NCI-H2227 treated with DMSO at 0.1 percent for 48 hours (cell line): ENCODE results near the gene SPINK5.
A peak's percentile ranks its signal among the peaks of the same experiment; 100 is the strongest.

Experiments used
- DNase-seq: peaks from one replicate; lab custom pipeline; 2025; lab: John Stamatoyannopoulos, UW

The SPINK5 gene

DNA sequence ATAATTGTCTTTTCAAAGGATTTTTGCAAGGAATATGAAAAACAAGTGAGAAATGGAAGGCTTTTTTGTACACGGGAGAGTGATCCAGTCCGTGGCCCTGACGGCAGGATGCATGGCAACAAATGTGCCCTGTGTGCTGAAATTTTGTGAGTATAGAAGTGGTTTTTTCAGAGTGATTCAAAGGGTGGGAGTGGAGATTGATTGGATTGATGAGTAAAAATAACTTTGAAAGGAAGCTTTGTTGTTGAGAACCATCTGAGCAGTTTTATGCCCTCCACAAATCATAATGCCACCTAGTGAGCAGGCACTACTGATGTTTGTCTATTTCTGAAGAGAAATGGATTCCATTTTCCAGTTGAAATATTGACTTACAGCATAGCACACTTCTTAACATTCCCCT lies 30.6 kb downstream of the SPINK5 start:
- DNase-seq = no peak

DNA sequence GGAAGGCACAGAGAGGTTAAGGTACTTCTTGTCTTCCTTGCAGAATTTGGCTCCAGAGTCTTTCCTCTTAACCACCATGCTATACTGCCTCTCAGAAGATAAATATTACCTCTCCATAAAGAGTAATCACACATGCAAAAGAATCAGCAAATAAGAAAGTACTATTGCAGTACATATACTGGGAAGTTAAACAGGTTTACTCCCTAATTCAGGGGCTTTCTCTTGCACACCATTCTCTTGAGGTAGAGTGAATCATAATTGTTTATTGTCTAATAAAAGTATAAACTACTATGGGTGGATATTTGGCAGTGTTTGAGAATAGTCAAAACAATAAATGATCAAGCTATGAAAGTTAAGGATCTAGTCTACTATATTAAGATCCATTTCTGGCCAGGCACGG lies 40.4 kb downstream of the SPINK5 start:
- DNase-seq = no peak

GRCh38 chr5:148107608-148108007 lies 43.8 kb downstream of the SPINK5 start:
- DNase-seq = no peak

DNA sequence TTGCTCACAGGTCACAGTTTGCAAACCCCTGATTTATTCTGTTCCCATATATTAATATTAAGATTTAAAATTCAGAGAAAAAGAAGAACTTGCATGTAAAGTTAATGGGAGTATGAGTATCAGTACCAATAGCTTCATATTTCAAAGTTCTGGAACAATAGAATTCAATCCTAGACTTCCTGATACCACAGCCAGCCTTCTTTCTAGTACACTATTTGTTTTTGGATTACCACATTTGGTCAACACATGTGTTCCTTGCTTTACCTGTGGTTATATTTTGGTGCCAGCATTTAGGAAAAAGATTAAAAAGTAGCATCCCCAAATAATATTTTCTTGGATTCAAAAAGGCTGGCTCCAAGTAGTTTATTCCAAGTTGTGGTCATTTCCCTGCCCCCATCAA lies 49.5 kb downstream of the SPINK5 start:
- DNase-seq = no peak

DNA sequence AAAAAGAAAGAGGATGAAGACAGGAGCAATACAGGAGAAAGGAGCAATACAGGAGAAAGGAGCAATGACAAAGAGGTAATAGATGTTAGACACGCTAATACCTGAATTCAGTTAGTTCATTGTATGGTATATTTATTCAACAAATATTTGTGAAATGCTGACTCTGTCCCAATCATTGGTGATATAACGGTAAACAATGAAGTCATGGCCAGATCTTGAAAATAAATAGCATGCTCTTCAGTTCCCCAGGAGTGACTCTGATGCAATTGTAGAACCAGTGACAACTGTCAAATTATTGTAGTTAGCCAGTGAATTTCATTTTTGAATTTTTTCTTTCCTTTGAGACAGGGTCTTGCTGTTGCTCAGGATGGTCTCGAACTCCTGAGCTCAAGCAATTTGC lies 56.5 kb downstream of the SPINK5 start:
- DNase-seq = no peak

GRCh38 chr5:148125641-148126040 lies 61.9 kb downstream of the SPINK5 start:
- DNase-seq = no peak

DNA sequence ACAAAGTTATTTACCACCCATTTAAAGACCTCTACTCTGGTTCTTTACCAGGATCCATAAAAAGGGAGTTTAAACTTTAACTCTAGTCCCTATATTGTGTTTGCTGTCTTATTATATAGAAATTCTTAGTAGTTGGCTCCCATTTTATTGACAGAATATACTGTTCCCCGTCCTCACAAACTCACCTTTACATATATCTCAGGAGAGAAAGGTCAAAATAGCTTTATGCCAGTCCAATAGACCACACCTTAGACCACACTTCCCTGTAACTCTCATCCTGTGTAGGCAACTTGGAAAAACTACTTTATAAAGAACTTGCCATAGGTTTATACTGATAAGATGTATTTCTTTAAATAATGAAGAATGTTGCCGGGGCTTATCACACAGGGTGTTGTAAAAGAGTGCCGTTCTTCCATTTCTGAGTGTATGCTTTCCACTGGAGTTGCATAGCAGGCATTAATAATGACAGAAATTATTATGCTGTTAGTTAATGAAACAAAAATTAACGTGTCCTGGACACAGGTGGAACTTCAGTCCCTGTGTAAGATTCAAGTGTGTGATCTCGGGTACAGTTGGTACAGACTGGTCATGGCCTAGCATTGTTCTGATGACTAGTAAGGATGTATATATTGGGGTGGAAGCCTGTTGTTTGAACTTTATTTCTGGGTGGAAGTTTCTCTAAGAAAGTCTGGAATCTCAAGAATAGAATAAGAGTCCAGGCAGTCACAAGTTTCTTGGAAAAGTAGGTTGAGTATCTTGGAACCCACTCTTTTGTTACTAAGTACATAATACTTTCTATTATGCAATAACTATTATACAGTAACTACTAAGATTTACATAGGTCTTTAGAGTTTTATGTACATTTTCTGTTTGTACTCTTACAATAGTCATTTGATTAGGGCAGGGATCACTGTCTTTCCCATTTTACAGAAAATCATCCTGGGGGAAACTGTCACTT lies 71.6 kb downstream of the SPINK5 start:
- DNase-seq = no peak

DNA sequence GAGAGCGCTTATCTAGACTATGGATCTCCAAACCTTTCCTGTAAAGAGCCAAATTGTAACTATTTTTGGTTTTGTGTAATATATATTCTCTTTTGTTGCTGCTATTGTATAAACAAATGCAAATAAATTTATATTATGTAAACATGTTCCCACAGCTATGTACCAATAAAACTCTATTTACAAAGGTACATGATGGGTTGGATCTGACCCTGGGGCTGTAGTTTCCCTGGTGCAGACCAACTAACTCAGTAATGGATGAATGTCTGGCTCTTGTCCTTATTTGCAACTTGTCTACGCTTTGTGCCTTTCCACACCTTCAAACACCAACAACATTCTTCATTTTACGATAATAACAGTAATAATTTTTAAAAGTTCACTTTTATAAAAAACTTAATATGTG lies 77.1 kb downstream of the SPINK5 start:
- DNase-seq = no peak

GRCh38 chr5:148141645-148142044 lies 77.9 kb downstream of the SPINK5 start:
- no peak for DNase-seq

- no peak for DNase-seq
Observed at GRCh38 chr5:148145916-148146315, 82.1 kb downstream of the SPINK5 start.

GRCh38 chr5:148146487-148146886 lies 82.7 kb downstream of the SPINK5 start:
- DNase-seq = no peak

DNA sequence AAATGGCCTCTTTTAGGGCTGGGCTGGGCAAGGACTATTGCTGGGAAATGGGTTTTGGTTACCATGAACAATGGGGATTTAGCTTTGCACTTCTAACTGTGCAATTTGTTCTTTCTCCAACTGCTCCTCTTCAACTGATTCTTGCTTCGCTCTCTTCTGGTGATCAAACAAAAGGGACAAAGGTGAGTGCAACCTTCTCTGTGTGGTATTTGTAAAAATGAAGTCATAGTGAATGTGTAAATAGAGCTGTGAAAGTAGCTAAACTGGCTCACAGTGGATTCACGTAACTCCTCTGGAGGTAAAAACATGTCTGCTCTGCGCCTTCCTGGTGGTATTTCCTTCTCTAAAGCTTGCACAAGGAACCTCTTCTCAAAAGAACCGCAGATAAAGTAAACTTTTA lies 83.6 kb downstream of the SPINK5 start:
- no peak for DNase-seq

- DNase-seq = no peak
Observed at GRCh38 chr5:148151872-148152271, 88.1 kb downstream of the SPINK5 start.

DNA sequence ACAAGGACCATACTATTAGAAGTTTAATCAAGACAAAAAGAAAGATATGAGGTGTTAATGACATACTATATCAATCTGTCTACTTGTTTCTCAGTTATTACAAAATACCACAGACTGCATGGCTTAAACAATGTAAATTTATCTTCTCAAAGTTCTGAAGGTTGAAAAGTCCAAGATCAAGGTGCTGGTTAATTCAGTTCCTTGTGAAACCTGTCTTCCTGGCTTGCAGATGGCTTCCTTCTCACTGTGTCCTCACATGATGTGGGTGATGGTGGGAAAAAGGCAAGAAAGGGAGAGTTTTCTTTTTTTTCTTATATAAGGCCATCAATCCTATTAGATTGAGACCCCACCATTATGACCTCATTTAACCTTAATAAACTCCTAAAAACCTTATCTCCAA lies 89.0 kb downstream of the SPINK5 start:
- no peak for DNase-seq

DNA sequence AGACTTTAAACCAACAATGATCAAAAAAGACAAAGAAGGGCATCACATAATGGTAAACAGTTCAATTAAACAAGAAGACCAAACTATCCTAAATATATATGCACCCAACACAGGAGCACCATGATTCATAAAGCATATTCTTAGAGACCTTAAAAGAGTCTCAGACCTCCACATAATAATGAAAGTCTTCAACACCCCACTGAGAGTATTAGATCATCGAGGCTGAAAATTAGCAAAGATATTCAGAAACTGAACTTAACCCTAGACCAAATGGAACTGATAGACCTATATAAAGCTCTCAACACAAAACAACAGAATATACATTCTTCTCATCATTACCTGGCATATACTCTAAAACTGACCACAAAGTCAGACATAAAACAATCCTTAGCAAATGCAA lies 92.8 kb downstream of the SPINK5 start:
- DNase-seq = no peak

DNA sequence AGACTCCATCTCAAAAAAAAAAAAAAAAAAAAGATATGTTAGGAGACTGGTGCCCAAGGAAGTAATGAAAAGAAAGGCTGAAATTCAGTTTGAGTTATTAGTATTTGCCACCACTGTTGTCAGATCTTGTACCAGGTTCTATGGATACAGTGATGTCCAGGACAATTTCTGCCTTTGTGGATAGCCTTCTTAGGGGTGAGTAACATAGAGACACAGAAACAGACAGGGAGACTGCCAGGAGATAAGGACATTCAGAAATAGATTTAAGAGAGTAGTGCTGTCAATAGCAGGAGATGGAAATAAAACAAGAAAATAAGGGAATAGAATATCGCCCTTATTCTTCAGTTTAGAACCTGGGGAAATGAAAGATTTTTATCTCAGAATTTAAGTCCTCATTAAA lies 98.3 kb downstream of the SPINK5 start:
- no peak for DNase-seq

DNA sequence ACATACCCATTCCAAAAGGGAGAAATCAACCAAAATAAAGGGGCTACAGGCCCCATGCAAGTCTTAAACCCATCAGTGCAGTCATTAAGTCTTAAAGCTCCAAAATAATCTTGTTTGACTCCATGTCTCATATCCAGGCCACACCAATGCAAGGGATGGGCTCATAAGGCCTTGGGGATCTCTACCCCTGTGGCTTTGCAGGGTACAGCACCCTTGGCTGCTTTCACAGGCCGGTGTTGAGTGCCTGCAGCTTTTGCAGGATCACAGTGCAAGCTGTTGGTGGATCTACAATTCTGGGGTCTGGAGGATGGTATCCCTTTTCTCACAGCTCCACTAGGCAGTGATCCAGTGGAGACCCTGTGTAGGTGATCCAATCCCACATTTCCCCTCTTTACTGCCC lies 99.6 kb downstream of the SPINK5 start:
- DNase-seq = no peak

- no peak for DNase-seq
Observed at GRCh38 chr5:148166550-148167283, 102.9 kb downstream of the SPINK5 start.

DNA sequence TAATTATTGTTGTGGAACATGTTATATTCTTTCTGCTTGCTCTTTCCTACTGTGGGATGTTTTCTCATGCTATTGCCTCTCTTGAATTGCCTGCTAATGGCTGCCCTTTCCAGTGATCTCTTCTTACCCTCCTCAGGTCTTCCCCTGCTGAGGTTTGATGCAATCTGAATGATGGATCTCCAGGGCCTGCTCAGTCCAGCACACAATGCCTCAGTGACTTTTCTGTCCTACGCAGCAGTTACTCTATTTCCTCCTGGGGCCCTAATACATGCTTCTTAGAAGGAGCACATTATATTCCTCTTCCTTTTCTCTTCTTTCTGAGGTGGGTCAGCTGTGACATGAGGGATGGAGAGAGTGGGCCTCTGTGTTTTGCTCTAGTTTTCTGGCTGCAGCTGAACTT lies 104.5 kb downstream of the SPINK5 start, which contains the start of gene SPINK14:
Gene SPINK14 (plus strand): TSS at position 301 of the 400 bp plus-strand sequence. CDS start 1,187 bp downstream, outside the sequence.
- DNase-seq = no peak

GRCh38 chr5:148172377-148172776 lies 108.6 kb downstream of the SPINK5 start:
- no peak for DNase-seq

DNA sequence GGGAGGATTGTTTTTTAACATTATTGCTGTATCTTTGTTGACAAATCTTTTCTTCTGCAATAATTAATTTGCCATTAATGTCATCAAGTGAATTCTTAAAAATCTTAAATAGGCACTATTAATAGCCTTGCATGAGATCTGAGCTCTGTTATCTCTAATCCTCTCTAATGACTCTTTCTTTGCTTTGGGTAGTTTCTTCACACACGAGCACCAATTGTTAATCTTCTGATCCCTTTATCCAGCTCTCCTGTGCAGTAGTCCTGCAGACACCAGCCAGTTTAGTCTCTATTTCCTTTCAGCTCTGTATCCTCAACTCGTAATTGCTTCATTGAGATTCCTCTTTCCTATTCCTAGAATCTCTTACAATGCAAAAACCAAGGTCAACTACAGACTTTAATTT lies 112.7 kb downstream of the SPINK5 start:
- no peak for DNase-seq

DNA sequence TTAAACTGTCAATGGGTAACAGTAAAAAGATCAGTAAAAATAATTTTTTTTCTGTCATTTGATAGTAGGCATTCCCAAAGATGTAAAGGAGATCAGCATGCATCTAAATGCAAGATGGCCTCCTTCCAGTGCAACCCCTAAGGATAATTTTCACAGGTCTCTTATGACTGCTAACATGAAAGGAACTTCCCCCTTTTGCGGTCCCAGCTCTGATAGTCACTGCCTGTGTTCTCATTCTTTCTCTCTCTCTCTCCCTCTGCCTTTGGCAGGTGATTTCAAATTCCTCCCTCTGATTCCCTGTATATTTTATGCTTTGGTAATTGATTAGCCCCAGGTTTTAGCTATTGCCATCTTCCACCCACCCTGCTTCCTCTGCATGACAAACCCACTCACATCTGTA lies 113.4 kb downstream of the SPINK5 start:
- DNase-seq = no peak

DNA sequence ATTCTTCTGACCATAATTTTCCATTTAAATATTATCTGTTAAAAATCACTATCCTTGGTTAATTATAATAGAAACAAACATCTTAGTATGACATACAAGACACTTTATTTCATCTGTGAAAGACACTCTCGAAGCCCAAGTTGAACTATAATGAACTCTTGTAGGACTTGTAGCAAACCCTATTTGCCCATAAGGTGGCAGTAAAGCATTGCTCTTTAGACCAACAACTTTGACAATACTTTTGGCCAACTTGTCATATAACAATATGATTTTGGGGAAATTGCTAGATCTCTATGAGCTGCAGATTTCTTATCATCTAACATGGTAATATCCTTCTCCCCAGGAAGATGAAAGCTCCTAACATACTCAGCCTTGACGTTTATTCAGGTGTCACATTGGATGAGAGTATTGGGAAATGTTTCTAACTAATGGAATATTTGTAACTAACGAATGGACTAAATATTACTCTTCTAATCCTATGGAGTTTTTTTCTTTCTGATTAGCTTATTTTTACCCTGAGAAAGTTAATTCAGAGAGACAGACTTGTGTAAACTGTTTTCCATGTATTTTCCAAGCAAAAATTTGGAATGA lies 115.5 kb downstream of the SPINK5 start:
- DNase-seq = peak; percentile 30
